GM19099 (cell line): ENCODE results near the gene CD109.

Experiments
- POLR2A ChIP-seq: IDR thresholded peaks from 3 replicates; pipeline ENCODE4 v1.6.1; 2011; ENCODE audit warnings: low read depth; ENCODE audit not compliant: insufficient read length; ENCODE audit errors: extremely low read depth

The CD109 gene

GRCh38 chr6:73675466-73676098 is 20.4 kb upstream of the CD109 start:
- TF ChIP-seq POLR2A, result no peak

GRCh38 chr6:73679009-73679408 is 17.0 kb upstream of the CD109 start:
- TF ChIP-seq POLR2A, result no peak

GRCh38 chr6:73680289-73680918 is 15.6 kb upstream of the CD109 start:
- no peak for TF ChIP-seq POLR2A

- no peak for TF ChIP-seq POLR2A
Measured at GRCh38 chr6:73688351-73688750, 7.7 kb upstream of the CD109 start.

- no peak for TF ChIP-seq POLR2A
Measured at GRCh38 chr6:73690056-73690455, 5.9 kb upstream of the CD109 start.

- TF ChIP-seq POLR2A, result no peak
Measured at GRCh38 chr6:73691512-73691911, 4.5 kb upstream of the CD109 start.

- no peak for TF ChIP-seq POLR2A
Measured at GRCh38 chr6:73694711-73695411, 1.1 kb upstream of the CD109 start.

GRCh38 chr6:73696966-73697655 is 1.1 kb downstream of the CD109 start:
- TF ChIP-seq POLR2A, result no peak

GRCh38 chr6:73699676-73700459 is 3.9 kb downstream of the CD109 start:
- TF ChIP-seq POLR2A, result no peak

GRCh38 chr6:73702444-73702843 is 6.4 kb downstream of the CD109 start:
- no peak for TF ChIP-seq POLR2A

- no peak for TF ChIP-seq POLR2A
Measured at GRCh38 chr6:73703466-73703865, 7.5 kb downstream of the CD109 start.

- TF ChIP-seq POLR2A, result no peak
Measured at GRCh38 chr6:73704260-73704659, 8.3 kb downstream of the CD109 start.

- no peak for TF ChIP-seq POLR2A
Measured at GRCh38 chr6:73704798-73705197, 8.8 kb downstream of the CD109 start.

- TF ChIP-seq POLR2A, result no peak
Measured at GRCh38 chr6:73706971-73707370, 11.0 kb downstream of the CD109 start.

- no peak for TF ChIP-seq POLR2A
Measured at GRCh38 chr6:73710470-73710869, 14.5 kb downstream of the CD109 start.
